ENCODE results near the gene CYS1. TPM values are rescaled to one million over a fixed set of nuclear protein-coding genes. Genes with fewer than 3 reads are reported as not detected.

Gene CYS1
- total and polyA plus RNA-seq, 2 donors (not counting 3 experiments of a cell fraction or from before 2014, with no cell fraction given) = not detected

GRCh38 chr2:10075101-10075500 is 5.1 kb downstream of the CYS1 start:
- no peaks in the 10 kb centered on the region for H3K9me1 ChIP-seq (replicated peaks; ENCODE audit: control insufficient read depth, extremely low read depth, insufficient read depth, low read length)
- no peak overlapping the region for H3K4me3 ChIP-seq (replicated peaks in 1 of 3; ENCODE audit: insufficient read depth in 1 of 3, low read depth in 1 of 3, low read length in 3 of 3)
- no peaks in the 10 kb centered on the region for H3K79me2 ChIP-seq (ENCODE audit: control insufficient read depth, insufficient read depth, low read length)
- dilution Hi-C loops (cut with MboI; ENCODE audit: extremely low pct_ligation_motif_present, low sequenced_read_pairs) (no loop called here), intact Hi-C loops (cut with micrococcal nuclease) (no loop called here)
- no peak overlapping the region for H2AFZ ChIP-seq (ENCODE audit: low read depth, low read length)
- FAIRE-seq = no peak
- POLR2A ChIA-PET = interaction anchor here (0.7 kb wide), 1 partner anchor 50 kb away, joined by 3 read pairs; no protein-coding TSS in a partner anchor
- CTCF ChIA-PET = interaction anchor here (1.0 to 11.8 kb wide), 4 partner anchors 15 to 585 kb away, joined by 5 to 565 read pairs (median 246); no protein-coding TSS in a partner anchor
- no peaks in the 10 kb centered on the region for H4K20me1 ChIP-seq (replicated peaks; ENCODE audit: control insufficient read depth, extremely low read depth, insufficient read depth, low read length)
- no peak overlapping the region for H3K4me2 ChIP-seq (ENCODE audit: insufficient read depth, low read length)
- H3K9ac ChIP-seq (replicated peaks; ENCODE audit: extremely low read depth, insufficient read depth, low read length) = no peak overlapping the region
- H3K27me3 ChIP-seq (ENCODE audit: control insufficient read depth in 2 of 2, insufficient read depth in 2 of 2, low read length in 2 of 2) = peaks cover 29 to 30% of the 10 kb centered on the region in 2 experiments
- DNase-seq (ENCODE audit: low read depth, low spot score) = no peak
- no peaks in the 10 kb centered on the region for H3K9me3 ChIP-seq (replicated peaks; ENCODE audit: control insufficient read depth, insufficient read depth, low read length)
- BruUV-seq (replicated peaks) = no TSS peak
- no peak for TF ChIP-seq MYC (IDR thresholded peaks at IDR 0.05; ENCODE audit: low read depth, low read length)
- TF ChIP-seq GATA2 (IDR thresholded peaks at IDR 0.05; ENCODE audit: insufficient read depth, insufficient read length, low read depth, low read length) = no peak
- no peak for TF ChIP-seq FOS (IDR thresholded peaks at IDR 0.05; ENCODE audit: borderline replicate concordance, insufficient read depth, low read length)
- TF ChIP-seq, protein P1, sequence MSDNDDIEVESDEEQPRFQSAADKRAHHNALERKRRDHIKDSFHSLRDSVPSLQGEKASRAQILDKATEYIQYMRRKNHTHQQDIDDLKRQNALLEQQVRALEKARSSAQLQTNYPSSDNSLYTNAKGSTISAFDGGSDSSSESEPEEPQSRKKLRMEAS (IDR thresholded peaks at IDR 0.05; ENCODE audit: insufficient read depth, insufficient read length) = no peak
- TF ChIP-seq JUN (IDR thresholded peaks at IDR 0.05; ENCODE audit: borderline replicate concordance, insufficient read depth, insufficient read length, low read depth) = no peak
- TF ChIP-seq POLR2A (IDR thresholded peaks at IDR 0.05; ENCODE audit: low read depth, low read length) = no peak
- TF ChIP-seq POLR2AphosphoS5 (IDR thresholded peaks at IDR 0.05; ENCODE audit: insufficient read depth, low read depth, low read length) = no peak
- TF ChIP-seq CTCF (IDR thresholded peaks at IDR 0.05; ENCODE audit: extremely low read depth in 1 of 2, insufficient read depth in 1 of 2, low read depth in 1 of 2, low read length in 2 of 2) = no peak
- TF ChIP-seq EZH2 (IDR thresholded peaks at IDR 0.05; ENCODE audit: borderline replicate concordance, low read depth, low read length, severe bottlenecking) = no peak
- no peaks in the 10 kb centered on the region for H3K4me1 ChIP-seq (ENCODE audit: control insufficient read depth, extremely low read depth, insufficient read depth, low read length)
- no peaks in the 10 kb centered on the region for H3K36me3 ChIP-seq (ENCODE audit: control insufficient read depth in 2 of 2, extremely low read depth in 1 of 2, insufficient read depth in 2 of 2, low read length in 2 of 2)
- H3K27ac ChIP-seq (ENCODE audit: insufficient read depth, low read depth, low read length) = no peak overlapping the region

All from endothelial cell of umbilical vein (primary cell).